ENCODE measurements around the gene MRPL44. TPM values are rescaled to one million over a fixed set of nuclear protein-coding genes. Genes with fewer than 3 reads are reported as not detected.

MRPL44 gene
- total and polyA plus RNA-seq, 2 of the 8 experiments (the other 6 are each of a cell fraction or from before 2014, with no cell fraction given) = 32.0 to 53.2 TPM

GRCh38 chr2:223918671-223919134 is 38.6 kb upstream of the MRPL44 start:
- FAIRE-seq (no peak), DNase-seq (ENCODE audit: low read depth in 1 of 2, low spot score in 2 of 2) (no peak)
- H2BK120ac ChIP-seq (replicated peaks; ENCODE audit: low read depth, low read length) = no peak overlapping the region
- H3K4ac ChIP-seq (replicated peaks; ENCODE audit: insufficient read length, low read depth, low read length) = no peak overlapping the region
- no peak overlapping the region for H2BK15ac ChIP-seq (ENCODE audit: low read length)
- H4K20me1 ChIP-seq (replicated peaks in 1 of 2; ENCODE audit: control insufficient read depth in 1 of 2, insufficient read depth in 2 of 2, low read length in 2 of 2) = peaks cover 7 to 14% of the 10 kb centered on the region in 2 experiments
- ChIA-PET POLR2A (ENCODE audit: partially characterized antibody) (interaction anchor here (0.6 kb wide), 1 partner anchor 270 kb away, joined by 3 read pairs; no protein-coding TSS in a partner anchor), CTCF (ENCODE audit: partially characterized antibody) (interaction anchor here (0.8 kb wide), 1 partner anchor 59 kb away, joined by 3 read pairs; no protein-coding TSS in a partner anchor)
- H3K23me2 ChIP-seq (ENCODE audit: low read depth, low read length) = no peaks in the 10 kb centered on the region
- no peaks in the 10 kb centered on the region for H3K27me3 ChIP-seq (replicated peaks in 1 of 4; ENCODE audit: control insufficient read depth in 3 of 4, extremely low read depth in 1 of 4, insufficient read depth in 3 of 4, low read length in 3 of 4)
- no peak overlapping the region for H4K8ac ChIP-seq (ENCODE audit: extremely low read depth, insufficient read depth, low read length)
- H2BK12ac ChIP-seq (ENCODE audit: low read depth, low read length) = no peak overlapping the region
- H3K4me1 ChIP-seq (replicated peaks in 1 of 4; ENCODE audit: control insufficient read depth in 3 of 4, insufficient read depth in 4 of 4, low read length in 3 of 4) = peaks cover 0 to 5% (median 0%) of the 10 kb centered on the region in 4 experiments; a peak in 2 of 7 replicates
- H4K5ac ChIP-seq (ENCODE audit: insufficient read length, low read depth, low read length) = no peak overlapping the region
- peaks cover 14 to 60% of the 10 kb centered on the region in 2 experiments for H3K79me2 ChIP-seq (ENCODE audit: control insufficient read depth in 1 of 2, insufficient read depth in 2 of 2, low read length in 2 of 2)
- no peak overlapping the region for H3K23ac ChIP-seq (ENCODE audit: insufficient read length)
- 91% methylated on average over 11 of the region's 11 CpGs; no CpG with 5 or more reads in 1 of the 2 experiments for WGBS, 2 experiments (ENCODE audit: extremely low coverage in 1 of 2, insufficient coverage in 1 of 2, insufficient read length in 1 of 2, insufficient replicate concordance in 2 of 2, low coverage in 1 of 2, low lambda C conversion rate in 2 of 2, missing lambda C conversion rate in 1 of 2)
- H3K36me3 ChIP-seq (ENCODE audit: control insufficient read depth in 2 of 4, insufficient read depth in 4 of 4, low read length in 3 of 4) = peaks cover 0 to 21% (median 2%) of the 10 kb centered on the region in 4 experiments; a peak in 4 of 8 replicates
- H3K27ac ChIP-seq (ENCODE audit: low read depth, low read length) = no peak overlapping the region
- no peak overlapping the region for H3K4me3 ChIP-seq (ENCODE audit: extremely low read depth in 1 of 4, insufficient read depth in 2 of 4, low read depth in 3 of 4, low read length in 4 of 4)
- H3K9ac ChIP-seq (replicated peaks in 1 of 4; ENCODE audit: extremely low read depth in 1 of 4, low read depth in 3 of 4, low read length in 3 of 4) = no peak overlapping the region
- no peak overlapping the region for H2BK20ac ChIP-seq (ENCODE audit: low read length)
- peaks cover 15% of the 10 kb centered on the region for H3K79me1 ChIP-seq (ENCODE audit: low read depth, low read length)
- H4K91ac ChIP-seq (replicated peaks; ENCODE audit: insufficient read length, low read length) = no peak overlapping the region
- no peak overlapping the region for H3K4me2 ChIP-seq (ENCODE audit: insufficient read depth in 1 of 2, low read depth in 2 of 2, low read length in 2 of 2)
- H3K18ac ChIP-seq (ENCODE audit: extremely low read depth, low read length) = no peak overlapping the region
- H2AK5ac ChIP-seq (ENCODE audit: low read depth, low read length) = no peak overlapping the region
- no peak overlapping the region for H2BK5ac ChIP-seq (ENCODE audit: low read depth, low read length)
- H3K14ac ChIP-seq (ENCODE audit: insufficient read length) = no peak overlapping the region
- no peaks in the 10 kb centered on the region for H3K9me3 ChIP-seq (ENCODE audit: insufficient read depth in 2 of 2, low read depth in 1 of 2, low read length in 1 of 2)
- H3K56ac ChIP-seq (replicated peaks; ENCODE audit: insufficient read length, low read depth, low read length) = no peak overlapping the region
- no peak overlapping the region for H2AFZ ChIP-seq (ENCODE audit: low read length)
- no peak for TF ChIP-seq YY1 (IDR thresholded peaks at IDR 0.05; ENCODE audit: low read depth, low read length)
- no peak for TF ChIP-seq FOSL1 (IDR thresholded peaks at IDR 0.05; ENCODE audit: insufficient read depth, low read depth, low read length)
- TF ChIP-seq NRF1 (IDR thresholded peaks at IDR 0.05; ENCODE audit: low read depth, low read length) = no peak
- TF ChIP-seq SP2 (IDR thresholded peaks at IDR 0.05; ENCODE audit: low read length) = no peak
- no peak for TF ChIP-seq HDAC6 (IDR thresholded peaks at IDR 0.05; ENCODE audit: low read depth, low read length)
- no peak for TF ChIP-seq RFX5 (IDR thresholded peaks at IDR 0.05; ENCODE audit: borderline replicate concordance, low read depth, low read length)
- no peak for TF ChIP-seq SP1 (IDR thresholded peaks at IDR 0.05; ENCODE audit: low read depth, low read length)
- TF ChIP-seq NANOG (IDR thresholded peaks at IDR 0.05; ENCODE audit: insufficient read depth, low read depth, low read length, poor library complexity, severe bottlenecking) = no peak
- no peak for TF ChIP-seq JUN (IDR thresholded peaks at IDR 0.05; ENCODE audit: low read depth, low read length)
- no peak for TF ChIP-seq TAF1 (IDR thresholded peaks at IDR 0.05; ENCODE audit: low read depth, low read length)
- TF ChIP-seq, protein P1, sequence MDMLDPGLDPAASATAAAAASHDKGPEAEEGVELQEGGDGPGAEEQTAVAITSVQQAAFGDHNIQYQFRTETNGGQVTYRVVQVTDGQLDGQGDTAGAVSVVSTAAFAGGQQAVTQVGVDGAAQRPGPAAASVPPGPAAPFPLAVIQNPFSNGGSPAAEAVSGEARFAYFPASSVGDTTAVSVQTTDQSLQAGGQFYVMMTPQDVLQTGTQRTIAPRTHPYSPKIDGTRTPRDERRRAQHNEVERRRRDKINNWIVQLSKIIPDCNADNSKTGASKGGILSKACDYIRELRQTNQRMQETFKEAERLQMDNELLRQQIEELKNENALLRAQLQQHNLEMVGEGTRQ (IDR thresholded peaks at IDR 0.05; ENCODE audit: low read length) = no peak
- no peak for TF ChIP-seq JUND (IDR thresholded peaks at IDR 0.05; ENCODE audit: low read length)
- TF ChIP-seq CHD1 (IDR thresholded peaks at IDR 0.05; ENCODE audit: low read depth, low read length) = no peak
- TF ChIP-seq KDM1A (IDR thresholded peaks at IDR 0.05; ENCODE audit: borderline replicate concordance, low read length) = no peak

Data from H1 (cell line).